ENCODE results near the gene MAPRE2.

MAPRE2 gene

DNA sequence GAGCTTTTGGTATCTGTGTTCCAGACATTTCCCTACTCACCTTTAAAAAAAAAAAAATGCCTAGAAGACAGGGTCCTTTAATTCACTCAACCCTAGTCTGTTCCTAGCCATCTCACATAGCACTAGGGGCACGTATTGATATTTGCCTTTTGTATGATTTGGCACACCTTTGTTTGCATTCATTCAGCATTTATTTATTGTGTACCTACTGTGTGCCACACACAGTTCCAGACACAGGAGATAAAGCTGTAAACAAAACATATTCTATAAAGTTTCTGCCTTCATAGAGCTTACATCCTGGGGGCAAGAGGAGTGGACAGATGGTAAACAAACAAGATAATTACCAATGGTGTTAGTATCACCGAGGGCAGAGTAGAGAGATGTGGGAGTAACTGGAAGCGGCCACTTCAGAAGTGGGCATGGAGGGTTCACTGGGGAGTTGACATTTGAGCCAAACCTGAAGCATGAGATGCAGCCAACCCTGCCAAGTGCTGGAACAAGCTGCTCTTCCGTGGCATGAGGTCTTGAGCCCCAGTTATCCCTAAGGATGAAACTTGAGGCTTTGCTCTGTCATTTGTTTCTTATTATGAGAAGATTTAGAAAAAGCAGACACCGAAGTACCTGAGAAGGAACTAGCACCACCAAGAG lies 18.2 kb downstream of the MAPRE2 start:
- TF ChIP-seq, protein P1, sequence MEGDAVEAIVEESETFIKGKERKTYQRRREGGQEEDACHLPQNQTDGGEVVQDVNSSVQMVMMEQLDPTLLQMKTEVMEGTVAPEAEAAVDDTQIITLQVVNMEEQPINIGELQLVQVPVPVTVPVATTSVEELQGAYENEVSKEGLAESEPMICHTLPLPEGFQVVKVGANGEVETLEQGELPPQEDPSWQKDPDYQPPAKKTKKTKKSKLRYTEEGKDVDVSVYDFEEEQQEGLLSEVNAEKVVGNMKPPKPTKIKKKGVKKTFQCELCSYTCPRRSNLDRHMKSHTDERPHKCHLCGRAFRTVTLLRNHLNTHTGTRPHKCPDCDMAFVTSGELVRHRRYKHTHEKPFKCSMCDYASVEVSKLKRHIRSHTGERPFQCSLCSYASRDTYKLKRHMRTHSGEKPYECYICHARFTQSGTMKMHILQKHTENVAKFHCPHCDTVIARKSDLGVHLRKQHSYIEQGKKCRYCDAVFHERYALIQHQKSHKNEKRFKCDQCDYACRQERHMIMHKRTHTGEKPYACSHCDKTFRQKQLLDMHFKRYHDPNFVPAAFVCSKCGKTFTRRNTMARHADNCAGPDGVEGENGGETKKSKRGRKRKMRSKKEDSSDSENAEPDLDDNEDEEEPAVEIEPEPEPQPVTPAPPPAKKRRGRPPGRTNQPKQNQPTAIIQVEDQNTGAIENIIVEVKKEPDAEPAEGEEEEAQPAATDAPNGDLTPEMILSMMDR (conservative IDR thresholded peaks at IDR 0.05; ENCODE audit: low read depth, low read length) = no peak
- no peak for DNase-seq (ENCODE audit: low read depth)

DNA sequence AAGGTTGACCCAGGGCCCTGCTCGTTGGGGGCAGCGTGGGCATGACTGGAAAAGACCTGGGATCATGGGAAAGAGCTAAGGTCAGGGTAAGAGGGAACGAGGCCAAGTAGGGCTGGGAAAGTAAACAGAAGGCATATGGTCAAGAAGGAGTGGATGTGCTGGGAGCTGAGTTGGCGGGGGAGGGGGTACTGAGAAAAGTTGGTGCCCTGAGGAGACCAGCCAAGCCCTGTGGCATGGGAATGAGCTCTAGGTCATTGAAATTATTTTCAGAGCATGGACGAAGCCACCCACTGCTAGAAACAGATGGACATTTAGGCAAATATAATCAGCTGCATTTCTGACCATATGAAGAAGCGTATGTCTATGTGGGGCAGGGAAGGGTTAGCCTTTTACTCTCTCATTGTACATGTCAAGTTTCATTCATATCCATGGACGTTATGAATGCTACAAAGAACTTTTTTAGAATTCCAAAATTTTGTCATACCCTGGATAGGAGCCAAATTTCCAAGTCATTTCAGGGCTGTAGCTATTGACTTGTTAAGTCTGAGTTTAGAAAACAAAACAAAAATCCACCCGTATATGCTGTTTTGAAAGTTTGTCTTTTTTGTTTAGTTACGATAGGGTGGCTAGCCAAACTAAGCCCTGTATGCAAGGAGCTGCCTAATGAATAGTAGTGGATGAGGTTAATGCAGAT lies 19.1 kb downstream of the MAPRE2 start:
- no peak overlapping the region for H3K4me3 ChIP-seq (ENCODE audit: low read depth, low read length)
- TF ChIP-seq, protein P1 (conservative IDR thresholded peaks at IDR 0.05; ENCODE audit: low read depth, low read length) = no peak
- no peak for DNase-seq (ENCODE audit: low read depth)

More for the DNA sequence above, 18.2 kb downstream of the MAPRE2 start:
- H3K4me3 ChIP-seq (ENCODE audit: low read depth, low read length) = no peak overlapping the region

DNA sequence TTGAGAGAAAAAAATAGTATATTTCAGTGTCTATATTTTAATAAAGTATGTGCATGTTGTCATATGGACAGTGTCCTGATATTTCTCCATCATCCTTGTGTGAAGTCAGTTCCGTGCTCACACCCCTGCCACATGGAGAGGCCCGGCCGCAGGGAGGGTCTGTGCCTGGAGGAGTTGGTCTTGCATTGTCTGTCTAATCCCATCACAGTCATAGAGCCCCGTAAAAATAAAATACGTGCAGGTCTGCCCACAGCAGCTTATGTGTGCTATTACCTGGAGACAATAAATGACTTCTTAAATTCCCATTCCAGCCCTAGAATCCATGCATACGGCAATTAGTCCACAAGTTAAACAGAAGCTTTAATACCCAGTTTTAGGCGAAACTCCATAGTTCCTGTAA lies 20.1 kb downstream of the MAPRE2 start:
- TF ChIP-seq, protein P1 (conservative IDR thresholded peaks at IDR 0.05; ENCODE audit: low read depth, low read length) = no peak
- no peak for DNase-seq (ENCODE audit: low read depth)
- H3K4me3 ChIP-seq (ENCODE audit: low read depth, low read length) = no peak overlapping the region

DNA sequence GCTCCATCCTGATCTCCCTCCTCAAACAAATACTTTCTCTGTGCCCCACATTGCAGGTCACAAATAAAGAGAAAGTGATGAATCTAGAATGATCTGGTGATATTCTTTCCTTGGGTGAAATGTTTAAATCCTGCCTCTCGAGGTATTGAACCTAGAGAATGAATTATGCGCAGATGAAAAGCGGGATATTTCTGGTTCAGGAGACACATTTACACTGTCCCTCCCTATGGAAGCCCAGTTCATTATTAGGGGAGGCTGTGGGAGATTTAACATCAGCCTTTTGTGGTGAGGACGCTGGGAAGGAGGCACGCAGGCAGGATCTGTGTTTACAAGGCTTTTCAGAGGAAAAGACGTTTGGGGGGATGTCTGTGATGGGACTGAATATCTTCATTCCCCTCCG lies 20.6 kb downstream of the MAPRE2 start:
- no peak for DNase-seq (ENCODE audit: low read depth)
- no peak overlapping the region for H3K4me3 ChIP-seq (ENCODE audit: low read depth, low read length)
- TF ChIP-seq, protein P1 (conservative IDR thresholded peaks at IDR 0.05; ENCODE audit: low read depth, low read length) = no peak

DNA sequence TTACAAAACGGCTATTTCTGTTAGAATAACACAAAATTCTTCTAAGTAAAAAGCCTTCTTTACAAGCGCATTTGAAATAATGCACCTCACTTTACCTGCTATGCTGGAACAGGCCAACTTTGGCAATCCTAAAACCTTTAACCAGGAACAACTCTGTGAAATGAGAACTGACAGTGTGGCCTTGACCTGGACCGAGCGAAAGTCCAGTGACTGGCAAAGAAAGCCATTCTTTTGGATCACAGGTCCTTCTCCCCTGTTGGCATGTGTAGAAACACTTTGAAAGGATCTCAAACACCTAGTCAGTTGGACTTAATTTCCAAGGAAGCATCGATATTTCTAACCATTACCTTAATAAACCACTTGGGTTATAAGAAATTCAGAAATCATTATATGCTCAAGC lies 21.2 kb downstream of the MAPRE2 start:
- TF ChIP-seq, protein P1 (conservative IDR thresholded peaks at IDR 0.05; ENCODE audit: low read depth, low read length) = no peak
- H3K4me3 ChIP-seq (ENCODE audit: low read depth, low read length) = no peak overlapping the region
- no peak for DNase-seq (ENCODE audit: low read depth)

DNA sequence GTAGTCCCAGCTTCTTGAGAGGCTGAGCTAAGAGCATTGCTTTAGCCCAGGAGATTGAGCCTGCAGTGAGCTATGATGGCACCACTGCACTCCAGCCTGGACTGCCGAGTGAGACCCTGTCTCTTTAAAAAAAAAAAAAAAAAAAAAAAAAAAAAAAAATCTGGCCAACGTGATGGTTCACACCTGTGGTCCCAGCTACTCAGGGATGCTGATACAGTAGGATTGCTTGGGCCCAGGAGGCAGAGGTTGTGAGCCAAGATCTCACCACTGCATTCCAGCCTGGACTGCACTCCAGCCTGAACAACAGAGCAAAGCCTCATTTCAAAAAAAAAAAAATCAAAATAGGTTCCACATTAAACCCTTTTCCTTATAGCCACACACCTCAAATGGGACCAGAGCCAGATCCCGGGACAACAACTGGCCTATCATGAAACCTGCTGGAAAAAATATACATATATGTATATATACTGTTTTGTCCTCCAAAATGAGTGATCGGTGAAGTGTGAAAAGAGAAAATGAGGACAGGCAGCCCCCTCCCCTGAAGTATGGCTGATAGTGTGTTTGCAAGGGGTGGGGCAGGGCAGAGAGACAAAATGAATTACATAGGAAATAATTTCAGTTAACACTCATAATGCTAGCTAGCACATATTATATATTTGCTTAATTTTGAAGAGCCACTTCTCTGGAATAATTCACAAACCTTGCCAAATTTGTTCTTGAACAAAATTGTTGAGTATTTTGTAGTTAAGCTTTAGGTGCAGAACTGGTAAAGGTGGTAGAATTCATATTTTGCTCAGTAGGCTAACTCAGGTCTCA lies 22.9 kb downstream of the MAPRE2 start:
- DNase-seq (ENCODE audit: low read depth) = no peak
- TF ChIP-seq, protein P1 (conservative IDR thresholded peaks at IDR 0.05; ENCODE audit: low read depth, low read length) = no peak
- H3K4me3 ChIP-seq (ENCODE audit: low read depth, low read length) = no peak overlapping the region

All from choroid plexus epithelial cell (primary cell).